Stimulated activated CD4-positive, alpha-beta T cell treated with anti-CD3 and anti-CD28 coated beads, Interleukin-2, amount 100 ng/mL, for 4 hours (primary cell): Measurements from ENCODE around the gene CPLANE2.

ENCODE experiments used
- DNase-seq: peaks from one replicate; pipeline ENCODE4 v3.0.0-alpha.2; 2020; ENCODE audit warnings: low read depth

The CPLANE2 gene

GRCh38 chr1:16189921-16190621, 46.9 kb downstream of the CPLANE2 start:
- no peak for DNase-seq

GRCh38 chr1:16189003-16189402, 48.0 kb downstream of the CPLANE2 start:
- no peak for DNase-seq

DNA sequence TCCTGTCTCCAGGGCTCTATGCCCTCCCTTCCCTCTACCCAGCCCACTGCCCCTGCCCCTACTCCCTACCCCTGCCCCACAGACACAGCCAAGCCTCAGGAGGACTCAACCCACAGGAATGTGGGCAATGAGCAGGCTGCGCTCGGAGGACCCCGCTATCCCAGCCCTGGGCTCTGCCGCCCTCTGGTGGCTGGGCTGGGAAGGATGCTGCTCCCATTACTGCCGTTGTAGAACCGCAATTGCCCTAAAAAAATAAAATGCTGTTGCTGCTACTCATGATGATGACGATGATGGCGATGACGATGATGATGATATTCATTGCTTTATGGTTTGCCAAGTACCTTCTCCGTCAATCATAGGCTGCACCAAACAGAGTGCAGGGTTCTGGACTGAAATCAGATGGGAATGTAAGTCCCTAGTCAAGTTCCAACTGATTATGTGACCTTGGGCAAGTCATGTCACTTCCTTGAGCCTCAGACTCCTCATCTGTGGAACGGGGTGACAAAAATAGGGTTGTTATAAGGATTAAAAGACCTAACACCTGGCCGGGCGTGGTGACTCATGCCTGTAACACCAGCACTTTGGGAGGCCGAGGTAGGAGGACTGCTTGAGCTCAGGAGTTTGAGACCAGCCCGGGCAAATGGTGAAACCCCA, 49.1 kb downstream of the CPLANE2 start:
- peak; percentile 70 for DNase-seq

DNA sequence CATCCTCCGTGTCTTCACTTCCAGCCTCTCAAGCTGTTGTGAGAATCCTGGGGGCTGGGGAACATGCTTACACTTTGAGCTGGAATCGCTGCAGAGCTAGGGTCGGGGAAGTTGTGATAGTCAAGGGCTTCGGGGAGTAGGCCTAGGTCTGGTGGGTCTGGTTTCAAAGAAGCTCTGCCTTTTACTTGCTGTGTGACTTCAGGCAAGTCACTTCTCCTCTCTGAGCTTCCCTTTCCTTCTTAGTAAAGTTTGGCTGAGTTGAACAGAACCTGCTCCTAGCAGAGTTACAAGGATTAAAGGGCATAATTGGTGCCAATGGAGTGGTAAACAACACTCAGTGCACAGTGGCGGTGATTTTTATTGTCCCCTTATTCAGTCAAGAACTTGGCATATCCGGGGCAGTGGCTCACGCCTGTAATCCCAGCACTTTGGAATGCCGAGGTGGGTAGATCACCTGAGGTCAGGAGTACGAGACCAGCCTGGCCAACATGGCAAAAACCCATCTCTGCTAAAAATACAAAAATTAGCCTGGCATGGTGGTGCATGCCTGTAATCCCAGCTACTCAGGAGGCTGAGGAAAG, 50.2 kb downstream of the CPLANE2 start:
- DNase-seq = no peak

- no peak for DNase-seq
Observed at GRCh38 chr1:16184557-16185303, 52.3 kb downstream of the CPLANE2 start.

GRCh38 chr1:16183765-16184556, 53.0 kb downstream of the CPLANE2 start:
- DNase-seq = no peak

GRCh38 chr1:16183179-16183578, 53.8 kb downstream of the CPLANE2 start:
- DNase-seq = no peak

GRCh38 chr1:16181887-16182719, 54.9 kb downstream of the CPLANE2 start:
- DNase-seq = no peak
